Mesenchymal stem cell (in vitro differentiated cells and primary cell): Measurements from ENCODE around the gene C1orf167.
A peak's percentile ranks its signal among the peaks of the same experiment; 100 is the strongest.

Experiments used
- DNase-seq: peaks from one replicate; pipeline ENCODE4 v3.0.0-alpha.2; 2013
- H2AFZ ChIP-seq: one replicate; pipeline ENCODE4 v1.6.1; 2013; ENCODE audit warnings: low read depth, mild to moderate bottlenecking, control low read depth, inconsistent platforms, low read length, moderate library complexity
- H2AK5ac ChIP-seq: 2 replicates; pipeline ENCODE4 v1.6.1; 2013; ENCODE audit warnings: low read length, moderate library complexity, mild to moderate bottlenecking, inconsistent platforms; ENCODE audit not compliant: severe bottlenecking
- H2BK120ac ChIP-seq: one replicate; pipeline ENCODE4 v1.6.1; 2013; ENCODE audit warnings: low read depth, mild to moderate bottlenecking, inconsistent platforms, low read length, moderate library complexity
- H2BK12ac ChIP-seq, 2 experiments: one replicate each; pipeline ENCODE4 v1.6.1; 2013; ENCODE audit warnings: inconsistent platforms in 2 of 2, low read length in 2 of 2, mild to moderate bottlenecking in 2 of 2, moderate library complexity in 2 of 2, control low read depth in 1 of 2
- H2BK15ac ChIP-seq: one replicate; pipeline ENCODE4 v1.6.1; 2013; ENCODE audit warnings: mild to moderate bottlenecking, low read depth, inconsistent platforms; ENCODE audit not compliant: poor library complexity, severe bottlenecking
- H2BK5ac ChIP-seq: 2 replicates; pipeline ENCODE4 v1.6.1; 2013; ENCODE audit warnings: low read depth, mild to moderate bottlenecking, low read length, control low read depth, inconsistent platforms; ENCODE audit not compliant: poor library complexity, severe bottlenecking
- H3K14ac ChIP-seq, 2 experiments: one replicate each; pipeline ENCODE4 v1.6.1; 2013; ENCODE audit warnings: inconsistent platforms in 2 of 2, low read length in 2 of 2, control low read depth in 1 of 2, mild to moderate bottlenecking in 1 of 2, moderate library complexity in 1 of 2
- H3K18ac ChIP-seq, 2 experiments: one replicate each; pipeline ENCODE4 v1.6.1; 2013; ENCODE audit warnings: inconsistent platforms in 2 of 2, low read length in 2 of 2, control low read depth in 1 of 2, low read depth in 1 of 2, mild to moderate bottlenecking in 1 of 2
- H3K23ac ChIP-seq, 2 experiments: one replicate each; pipeline ENCODE4 v1.6.1; 2013; ENCODE audit warnings: inconsistent platforms in 2 of 2, low read length in 2 of 2, mild to moderate bottlenecking in 2 of 2, moderate library complexity in 2 of 2, control low read depth in 1 of 2
- H3K27ac ChIP-seq: 2 replicates; pipeline ENCODE4 v1.5.1; 2013; ENCODE audit warnings: mild to moderate bottlenecking, moderate library complexity, low read length, control low read depth, inconsistent platforms; ENCODE audit not compliant: poor library complexity, severe bottlenecking
- H3K27me3 ChIP-seq, 2 experiments: 2 replicates each; pipeline versions ENCODE4 v1.6.1 to v1.7.0; 2013; ENCODE audit warnings: low read length in 2 of 2, mild to moderate bottlenecking in 2 of 2, moderate library complexity in 2 of 2, control low read depth in 1 of 2, inconsistent platforms in 1 of 2; ENCODE audit not compliant: control insufficient read depth in 1 of 2, insufficient read depth in 1 of 2
- H3K36me3 ChIP-seq, 2 experiments: 2 replicates each; pipeline versions ENCODE4 v1.6.1 to v1.7.0; 2013; ENCODE audit warnings: low read length in 2 of 2, control low read depth in 1 of 2, inconsistent platforms in 1 of 2, low read depth in 1 of 2, mild to moderate bottlenecking in 1 of 2; ENCODE audit not compliant: insufficient read depth in 2 of 2, control insufficient read depth in 1 of 2
- H3K4ac ChIP-seq, 2 experiments: one replicate each; pipeline ENCODE4 v1.6.1; 2013; ENCODE audit warnings: inconsistent platforms in 2 of 2, low read length in 2 of 2, mild to moderate bottlenecking in 2 of 2, moderate library complexity in 2 of 2, control low read depth in 1 of 2, low read depth in 1 of 2
- H3K4me1 ChIP-seq: 2 replicates; pipeline ENCODE4 v1.6.1; 2013; ENCODE audit warnings: low read depth, low read length, control low read depth; ENCODE audit not compliant: control insufficient read depth, insufficient read depth
- H3K4me2 ChIP-seq: 2 replicates; pipeline ENCODE4 v1.6.1; 2013; ENCODE audit warnings: low read length, mild to moderate bottlenecking, inconsistent platforms; ENCODE audit not compliant: poor library complexity, severe bottlenecking
- H3K4me3 ChIP-seq, 2 experiments: 2 replicates each; pipeline versions ENCODE4 v1.5.1 to v1.7.0; 2013; ENCODE audit warnings: low read length in 2 of 2, mild to moderate bottlenecking in 2 of 2, control low read depth in 1 of 2, low read depth in 1 of 2; ENCODE audit not compliant: insufficient read depth in 1 of 2
- H3K79me1 ChIP-seq: replicated peaks from 2 replicates; pipeline ENCODE4 v1.6.1; 2013; ENCODE audit warnings: mild to moderate bottlenecking, control low read depth, low read length, inconsistent platforms; ENCODE audit not compliant: poor library complexity, severe bottlenecking
- H3K9ac ChIP-seq: 2 replicates; pipeline ENCODE4 v1.7.0; 2013; ENCODE audit warnings: mild to moderate bottlenecking, low read length, moderate library complexity
- H3K9me3 ChIP-seq: 2 replicates; pipeline ENCODE4 v1.7.0; 2013; ENCODE audit warnings: mild to moderate bottlenecking, low read length; ENCODE audit not compliant: control insufficient read depth
- H4K8ac ChIP-seq: one replicate; pipeline ENCODE4 v1.6.1; 2013; ENCODE audit warnings: inconsistent platforms, mild to moderate bottlenecking, low read length, moderate library complexity
- H4K91ac ChIP-seq: one replicate; pipeline ENCODE4 v1.6.1; 2013; ENCODE audit warnings: mild to moderate bottlenecking, low read length, inconsistent platforms
- WGBS: methylation state at CpG from one replicate; pipeline ENCODE4 v1.1.7; 2013; ENCODE audit warnings: mixed read lengths; 5-methylcytosine and 5-hydroxymethylcytosine counted together

The C1orf167 gene

GRCh38 chr1:11789126-11790067, 27.4 kb downstream of the C1orf167 start:
- peak overlapping the region; percentile 61 to 70 for H3K18ac ChIP-seq
- peaks cover 41 to 51% of the 10 kb centered on the region in 2 experiments for H3K36me3 ChIP-seq
- H3K4me3 ChIP-seq, result no peak overlapping the region
- H3K9ac ChIP-seq, result peak overlapping the region; percentile 26
- H3K27me3 ChIP-seq, result no peaks in the 10 kb centered on the region
- no peak for DNase-seq
- no peak overlapping the region for H2AFZ ChIP-seq
- peak overlapping the region; percentile 5 for H4K91ac ChIP-seq
- peak overlapping the region; percentile 10 for H2AK5ac ChIP-seq
- no peak overlapping the region for H3K27ac ChIP-seq
- H3K79me1 ChIP-seq, result peaks cover 4% of the 10 kb centered on the region
- no peak overlapping the region for H2BK120ac ChIP-seq
- no peaks in the 10 kb centered on the region for H3K9me3 ChIP-seq
- no peak overlapping the region for H3K23ac ChIP-seq
- no peak overlapping the region for H3K4ac ChIP-seq
- WGBS, result 75% methylated on average over 12 of the region's 13 CpGs
- H3K4me2 ChIP-seq, result no peak overlapping the region
- peak overlapping the region; percentile 59 to 91 for H2BK12ac ChIP-seq
- no peak overlapping the region for H4K8ac ChIP-seq
- H2BK15ac ChIP-seq, result peak overlapping the region; percentile 49
- H3K4me1 ChIP-seq, result peaks cover 39% of the 10 kb centered on the region
- no peak overlapping the region for H2BK5ac ChIP-seq
- peak overlapping the region in 1 of 2 experiments; percentile 28 for H3K14ac ChIP-seq

GRCh38 chr1:11790101-11790879, 28.3 kb downstream of the C1orf167 start:
- H2BK12ac ChIP-seq, result peak overlapping the region; percentile 79 to 91
- no peak for DNase-seq
- H2BK15ac ChIP-seq, result peak overlapping the region; percentile 78
- no peak overlapping the region for H2AFZ ChIP-seq
- H3K4ac ChIP-seq, result peak overlapping the region; percentile 19 to 70
- peak overlapping the region; percentile 59 for H4K8ac ChIP-seq
- no peak overlapping the region for H2BK5ac ChIP-seq
- peaks cover 37% of the 10 kb centered on the region for H3K4me1 ChIP-seq
- peak overlapping the region; percentile 85 for H2BK120ac ChIP-seq
- no peak overlapping the region for H3K14ac ChIP-seq
- H4K91ac ChIP-seq, result peak overlapping the region; percentile 5
- WGBS, result 92% methylated on average over 20 of the region's 20 CpGs
- H3K27me3 ChIP-seq, result no peaks in the 10 kb centered on the region
- H3K4me2 ChIP-seq, result no peak overlapping the region
- H3K36me3 ChIP-seq, result peaks cover 50 to 60% of the 10 kb centered on the region in 2 experiments
- H3K18ac ChIP-seq, result peak overlapping the region; percentile 70 to 92
- no peak overlapping the region for H2AK5ac ChIP-seq
- H3K9ac ChIP-seq, result peak overlapping the region; percentile 60
- no peak overlapping the region for H3K27ac ChIP-seq
- peaks cover 4% of the 10 kb centered on the region for H3K79me1 ChIP-seq
- peak overlapping the region in 1 of 2 experiments; percentile 13 for H3K4me3 ChIP-seq
- H3K9me3 ChIP-seq, result no peaks in the 10 kb centered on the region
- peak overlapping the region in 1 of 2 experiments; percentile 51 for H3K23ac ChIP-seq

GRCh38 chr1:11790880-11791715, 29.1 kb downstream of the C1orf167 start:
- Histone ChIP-seq H3K36me3 (peaks cover 58 to 67% of the 10 kb centered on the region in 2 experiments), H2BK12ac (peak overlapping the region; percentile 53 to 99), H3K4ac (peak overlapping the region; percentile 71 to 89), H3K4me2 (no peak overlapping the region), H3K18ac (peak overlapping the region; percentile 70 to 92), H2BK5ac (no peak overlapping the region), H4K91ac (peak overlapping the region; percentile 86), H3K4me1 (peaks cover 38% of the 10 kb centered on the region), H3K79me1 (peaks cover 4% of the 10 kb centered on the region), H3K27me3 (no peaks in the 10 kb centered on the region), H4K8ac (peak overlapping the region; percentile 77), H3K23ac (no peak overlapping the region), H3K14ac (no peak overlapping the region), H3K4me3 (peak overlapping the region; percentile 5 to 13), H2AK5ac (peak overlapping the region; percentile 42), H3K9ac (peak overlapping the region; percentile 60), H2AFZ (no peak overlapping the region), H3K9me3 (no peaks in the 10 kb centered on the region), H2BK15ac (no peak overlapping the region), H2BK120ac (peak overlapping the region; percentile 85), H3K27ac (no peak overlapping the region)
- DNase-seq, result peak; percentile 97
- 71% methylated on average over 19 of the region's 19 CpGs for WGBS
